ENCODE data around the gene LRIT1.
"Not testable (repeated sequence)": the region's sequence is repeated elsewhere in the genome, so short reads cannot be mapped to it uniquely, and the experiment has no call there.

LRIT1 gene, protein sequence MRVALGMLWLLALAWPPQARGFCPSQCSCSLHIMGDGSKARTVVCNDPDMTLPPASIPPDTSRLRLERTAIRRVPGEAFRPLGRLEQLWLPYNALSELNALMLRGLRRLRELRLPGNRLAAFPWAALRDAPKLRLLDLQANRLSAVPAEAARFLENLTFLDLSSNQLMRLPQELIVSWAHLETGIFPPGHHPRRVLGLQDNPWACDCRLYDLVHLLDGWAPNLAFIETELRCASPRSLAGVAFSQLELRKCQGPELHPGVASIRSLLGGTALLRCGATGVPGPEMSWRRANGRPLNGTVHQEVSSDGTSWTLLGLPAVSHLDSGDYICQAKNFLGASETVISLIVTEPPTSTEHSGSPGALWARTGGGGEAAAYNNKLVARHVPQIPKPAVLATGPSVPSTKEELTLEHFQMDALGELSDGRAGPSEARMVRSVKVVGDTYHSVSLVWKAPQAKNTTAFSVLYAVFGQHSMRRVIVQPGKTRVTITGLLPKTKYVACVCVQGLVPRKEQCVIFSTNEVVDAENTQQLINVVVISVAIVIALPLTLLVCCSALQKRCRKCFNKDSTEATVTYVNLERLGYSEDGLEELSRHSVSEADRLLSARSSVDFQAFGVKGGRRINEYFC

DNA sequence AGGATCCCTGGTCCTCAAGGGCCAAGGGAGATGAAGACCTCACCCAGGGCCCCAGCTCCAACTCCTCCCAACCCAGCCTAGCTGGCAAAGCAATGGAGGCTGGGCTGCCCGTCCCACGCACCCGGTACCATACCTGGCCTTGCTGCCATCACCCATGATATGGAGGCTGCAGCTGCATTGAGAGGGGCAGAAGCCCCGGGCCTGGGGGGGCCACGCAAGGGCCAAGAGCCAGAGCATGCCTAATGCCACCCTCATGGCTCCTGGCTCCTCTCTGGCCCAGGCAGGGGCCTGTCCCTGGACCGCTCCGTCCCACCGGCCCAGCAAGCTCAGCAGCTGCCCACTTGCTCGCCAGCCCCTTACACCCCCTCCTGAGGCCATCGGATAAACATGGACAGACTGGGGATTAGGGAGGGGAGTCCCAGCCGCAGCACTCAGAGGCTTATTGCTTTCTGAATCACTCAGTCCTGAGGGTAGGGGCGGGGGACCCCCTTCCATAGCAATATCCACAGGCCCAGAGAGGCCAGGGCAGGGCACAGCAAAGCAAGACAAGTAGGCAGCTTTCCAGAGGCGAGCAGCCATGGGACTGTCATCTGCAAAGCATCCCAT is at the start of gene LRIT1:
Gene LRIT1 (minus strand): TSS at position 362 of the 606 bp plus-strand sequence. CDS start 107 bp downstream, at position 255.
- no peak for DNase-seq

DNA sequence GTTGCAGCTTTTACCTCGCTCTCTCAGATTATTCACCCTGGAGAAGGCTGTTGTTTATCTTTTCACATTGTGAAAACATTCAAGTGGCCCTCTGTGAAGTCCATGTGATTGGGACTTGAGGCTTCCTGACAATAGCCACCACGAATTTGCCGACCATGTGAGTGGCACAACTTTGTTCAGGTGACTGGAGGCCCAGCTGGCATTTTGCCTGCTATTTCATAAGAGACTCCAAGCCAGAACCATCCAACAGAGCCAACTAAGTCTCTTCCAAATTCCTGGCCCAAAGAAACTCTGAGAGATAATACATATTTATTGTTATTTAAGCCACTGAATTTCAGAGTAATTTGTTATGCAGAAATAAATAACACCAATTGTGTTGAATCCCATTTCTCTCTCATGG is 48.9 kb upstream of the LRIT1 start:
- no peak for DNase-seq

DNA sequence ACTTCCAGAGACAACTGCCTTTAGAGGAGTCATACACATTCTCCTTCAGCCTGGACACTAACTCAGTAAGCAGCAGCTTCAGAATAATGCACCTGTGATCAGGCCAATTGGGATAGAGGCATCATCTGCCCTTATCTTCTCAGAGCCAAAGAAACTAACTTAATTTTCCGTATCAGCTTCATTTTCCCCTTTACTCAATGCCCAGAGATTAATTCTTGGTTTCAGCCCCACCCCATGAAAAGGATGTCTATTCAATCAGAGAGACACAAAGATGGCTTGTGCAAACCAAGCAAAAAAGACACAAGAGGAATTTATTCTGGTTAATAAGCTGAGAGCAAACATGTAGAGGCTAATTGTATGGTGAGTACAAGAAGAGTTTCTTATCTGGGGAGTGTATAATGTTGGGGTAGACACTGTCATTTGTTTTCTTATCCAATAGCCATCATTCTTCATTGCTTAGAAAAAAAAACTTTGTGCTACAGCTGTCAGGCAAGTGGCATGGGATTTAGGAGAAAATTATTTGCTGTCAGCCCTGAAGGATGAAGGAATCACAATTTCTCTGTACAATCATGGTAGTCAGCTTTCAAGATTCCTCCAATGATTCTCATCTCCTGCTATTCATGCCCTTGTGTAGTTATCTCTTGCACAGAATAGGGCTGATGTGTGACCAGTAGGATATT is 48.3 kb upstream of the LRIT1 start:
- no peak for DNase-seq

DNA sequence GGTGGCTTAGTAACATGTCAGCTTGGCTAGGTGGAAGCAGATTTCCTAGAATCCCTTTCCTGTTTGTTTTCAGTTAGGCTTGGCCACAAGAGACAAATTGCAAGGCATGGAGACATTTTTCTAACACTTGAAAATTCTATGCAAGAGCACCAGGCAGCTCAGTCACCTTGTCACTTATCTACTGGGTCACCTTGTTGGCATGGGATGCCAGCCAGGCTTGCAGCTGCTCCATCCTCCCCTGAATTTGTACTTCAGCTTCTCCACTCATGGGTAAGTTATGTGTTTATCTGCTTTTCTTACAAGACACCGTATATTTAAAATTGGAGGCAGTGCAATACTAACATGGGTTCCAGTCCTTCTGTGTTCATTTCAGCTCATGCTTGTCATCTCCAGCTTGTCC is 46.8 kb upstream of the LRIT1 start:
- no peak for DNase-seq

DNA sequence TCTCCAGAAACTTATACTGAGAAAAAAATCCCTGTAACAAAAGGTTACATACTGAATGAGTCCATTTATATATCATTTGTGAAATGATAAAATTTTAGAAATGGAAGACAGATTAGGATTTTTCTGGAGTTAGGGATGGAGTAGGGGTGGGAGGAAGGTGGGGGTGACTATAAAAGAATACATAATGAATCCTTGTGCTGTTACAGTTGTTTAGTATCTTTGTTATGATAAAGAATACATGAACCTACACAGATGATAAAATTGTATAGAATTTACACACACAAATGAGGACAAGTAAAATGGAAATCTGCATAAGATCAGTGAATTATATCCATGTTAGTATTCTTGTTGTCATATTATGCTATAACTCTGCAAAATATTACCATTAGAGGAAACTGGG is 45.3 kb upstream of the LRIT1 start:
- no peak for DNase-seq

DNA sequence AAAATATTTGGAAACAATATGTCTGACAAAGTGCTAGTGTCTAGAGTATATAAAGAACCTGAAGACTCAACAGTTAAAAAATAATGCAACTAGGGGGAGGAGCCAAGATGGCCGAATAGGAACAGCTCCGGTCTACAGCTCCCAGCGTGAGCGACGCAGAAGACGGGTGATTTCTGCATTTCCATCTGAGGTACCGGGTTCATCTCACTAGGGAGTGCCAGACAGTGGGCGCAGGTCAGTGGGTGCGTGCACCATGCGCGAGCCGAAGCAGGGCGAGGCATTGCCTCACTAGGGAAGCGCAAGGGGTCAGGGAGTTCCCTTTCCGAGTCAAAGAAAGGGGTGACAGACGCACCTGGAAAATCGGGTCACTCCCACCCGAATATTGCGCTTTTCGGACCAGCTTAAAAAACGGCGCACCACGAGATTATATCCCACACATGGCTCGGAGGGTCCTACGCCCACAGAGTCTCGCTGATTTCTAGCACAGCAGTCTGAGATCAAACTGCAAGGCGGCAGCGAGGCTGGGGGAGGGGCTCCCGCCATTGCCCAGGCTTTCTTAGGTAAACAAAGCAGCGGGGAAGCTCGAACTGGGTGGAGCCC is 38.6 kb upstream of the LRIT1 start:
- DNase-seq = not testable (repeated sequence)

DNA sequence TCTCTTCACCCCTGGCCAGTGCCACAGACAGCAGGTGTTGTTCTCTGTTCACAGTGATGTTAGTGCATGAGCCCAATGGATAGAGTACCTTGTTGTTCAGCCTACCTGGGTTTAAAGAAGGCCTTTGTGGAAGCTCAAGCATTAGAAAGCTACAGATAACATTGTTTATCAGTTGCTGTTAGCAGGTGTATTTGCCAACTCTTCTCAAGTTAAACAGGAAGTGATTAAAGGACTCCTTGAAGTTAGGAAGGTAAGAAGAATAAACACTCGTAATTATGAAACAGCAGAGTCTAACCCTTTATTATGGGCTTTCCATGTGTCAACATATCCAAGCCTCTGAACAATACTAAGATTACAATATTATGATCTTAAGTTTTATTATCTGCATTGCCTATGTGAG is 29.4 kb upstream of the LRIT1 start:
- no peak for DNase-seq

DNA sequence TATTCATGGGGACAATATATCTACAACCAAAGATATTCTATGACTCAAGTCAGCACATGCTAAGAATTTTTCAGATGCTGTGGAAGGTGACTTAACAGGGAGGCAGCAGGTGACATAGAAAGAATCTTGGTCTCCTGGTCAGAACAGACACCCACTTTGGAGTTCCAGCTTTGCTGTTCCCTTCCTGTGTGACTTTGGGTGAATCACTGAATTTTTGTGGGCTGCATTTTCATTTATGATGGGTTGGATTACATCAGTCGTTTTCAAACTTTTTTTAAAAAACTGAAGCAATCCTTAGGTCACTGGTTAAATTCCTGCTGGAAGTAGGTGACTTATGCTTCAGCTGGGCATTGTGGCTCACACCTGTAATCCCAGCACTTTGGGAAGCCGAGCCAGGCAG is 28.4 kb upstream of the LRIT1 start:
- DNase-seq = no peak

DNA sequence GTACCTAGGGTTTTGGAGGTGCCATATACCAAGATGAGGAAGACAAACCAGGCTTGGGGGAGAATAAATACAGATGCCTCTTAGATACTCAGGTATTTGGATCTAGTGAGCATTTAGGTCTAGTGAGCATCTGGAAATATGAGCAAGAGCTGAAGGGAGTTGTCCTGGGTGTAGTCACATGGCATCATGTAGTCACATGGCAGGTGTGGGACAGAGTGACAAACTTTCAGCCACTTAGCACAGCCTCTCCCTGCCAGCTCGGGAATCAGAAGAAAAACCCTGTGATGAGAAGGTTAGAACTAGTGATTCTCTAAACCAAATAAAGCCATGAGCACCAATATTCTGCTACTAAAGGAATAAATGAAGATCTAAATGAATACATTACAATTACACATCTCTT is 27.8 kb upstream of the LRIT1 start:
- no peak for DNase-seq

DNA sequence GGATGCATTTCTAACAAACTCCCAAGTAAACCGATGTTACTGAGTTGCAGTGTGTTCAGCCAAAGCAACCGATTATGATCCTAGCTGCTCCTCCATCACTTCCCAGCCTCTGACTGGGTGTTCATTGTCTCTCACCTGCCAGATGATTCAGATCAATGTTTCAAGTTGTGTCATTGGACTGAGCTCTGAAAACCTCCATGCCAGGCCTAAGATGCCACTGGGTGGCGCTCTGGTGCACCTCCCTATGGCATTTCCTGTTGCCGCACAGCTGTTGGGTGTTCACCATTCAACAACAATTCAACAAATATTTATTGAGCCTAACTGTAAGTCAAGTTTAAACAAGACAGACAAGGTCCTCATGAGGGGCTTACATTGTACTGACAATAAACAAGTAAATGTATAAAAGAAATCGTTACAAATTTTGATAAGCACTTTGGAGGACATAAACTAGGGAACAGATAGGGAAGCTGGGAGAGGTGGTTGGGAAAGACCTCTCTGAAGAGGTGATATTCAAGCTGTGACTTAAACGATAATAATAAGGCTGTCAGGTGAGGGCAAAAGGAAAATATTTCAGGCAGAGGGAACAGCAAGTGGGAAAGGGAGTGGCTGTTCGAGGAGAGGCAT is 26.3 kb upstream of the LRIT1 start:
- DNase-seq = peak; percentile 18 to 53

DNA sequence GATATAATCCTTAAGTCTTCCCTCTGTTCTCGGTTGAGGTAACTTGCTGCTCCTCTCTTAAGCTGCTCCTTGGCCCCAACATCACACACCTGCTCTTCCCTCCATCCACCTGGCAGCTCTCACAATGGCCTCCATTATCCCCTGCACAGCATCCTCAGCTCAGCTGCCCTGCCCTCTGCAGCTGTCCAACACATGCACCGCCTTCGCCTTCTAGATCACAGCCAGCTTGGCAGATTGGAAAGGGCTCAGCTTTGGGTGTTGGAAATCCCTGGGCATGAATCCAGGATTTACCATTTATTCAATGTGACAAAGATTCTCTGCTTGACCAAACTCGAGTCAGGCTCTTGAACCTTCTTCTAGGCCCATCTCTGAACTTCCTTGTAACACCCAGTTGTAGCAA is 24.1 kb upstream of the LRIT1 start:
- no peak for DNase-seq

DNA sequence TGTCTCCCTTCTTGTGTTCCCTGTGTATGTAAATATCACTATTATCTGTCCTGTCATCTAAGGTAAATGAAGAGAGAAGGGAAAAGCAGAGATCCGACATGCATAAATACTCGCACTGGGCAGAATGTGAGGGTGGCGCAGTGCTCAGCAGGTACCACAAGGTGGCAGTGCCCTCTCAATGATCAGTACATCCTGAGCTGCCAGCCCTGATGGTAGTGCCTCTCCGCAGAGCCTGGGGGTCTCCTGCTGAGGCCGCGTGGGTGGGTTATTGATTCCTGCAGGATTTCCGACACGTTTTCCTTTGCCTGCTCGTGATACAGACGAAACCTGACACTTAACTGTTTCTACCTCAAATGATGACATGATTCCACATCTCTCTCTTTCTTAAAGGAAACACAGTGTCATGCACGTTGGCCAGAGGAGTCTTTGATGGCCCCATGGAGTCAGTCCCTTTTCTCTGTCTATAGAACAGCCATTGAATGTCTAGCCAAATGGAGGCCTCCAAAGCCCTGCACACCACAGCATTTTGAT is 23.3 kb upstream of the LRIT1 start:
- DNase-seq = peak; percentile 19 to 74

DNA sequence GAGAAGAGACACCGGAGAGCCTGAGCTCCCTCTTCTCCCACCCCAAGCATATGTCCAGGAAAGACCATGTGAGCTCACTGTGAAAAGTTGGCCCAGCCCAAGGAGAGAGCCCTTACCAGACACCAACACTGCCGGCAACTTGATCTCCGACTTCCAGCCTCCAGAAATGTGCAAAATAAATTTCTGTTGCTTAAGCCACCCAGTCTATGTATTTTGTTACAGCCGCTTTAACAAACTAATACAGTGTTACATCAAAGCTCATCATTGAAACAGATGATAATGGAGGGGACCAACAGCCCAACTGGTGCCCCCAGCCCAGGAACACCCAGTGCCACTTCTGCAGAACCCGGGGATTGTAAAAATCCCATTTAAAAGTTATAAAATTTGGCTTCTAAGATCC is 22.4 kb upstream of the LRIT1 start:
- DNase-seq = no peak

DNA sequence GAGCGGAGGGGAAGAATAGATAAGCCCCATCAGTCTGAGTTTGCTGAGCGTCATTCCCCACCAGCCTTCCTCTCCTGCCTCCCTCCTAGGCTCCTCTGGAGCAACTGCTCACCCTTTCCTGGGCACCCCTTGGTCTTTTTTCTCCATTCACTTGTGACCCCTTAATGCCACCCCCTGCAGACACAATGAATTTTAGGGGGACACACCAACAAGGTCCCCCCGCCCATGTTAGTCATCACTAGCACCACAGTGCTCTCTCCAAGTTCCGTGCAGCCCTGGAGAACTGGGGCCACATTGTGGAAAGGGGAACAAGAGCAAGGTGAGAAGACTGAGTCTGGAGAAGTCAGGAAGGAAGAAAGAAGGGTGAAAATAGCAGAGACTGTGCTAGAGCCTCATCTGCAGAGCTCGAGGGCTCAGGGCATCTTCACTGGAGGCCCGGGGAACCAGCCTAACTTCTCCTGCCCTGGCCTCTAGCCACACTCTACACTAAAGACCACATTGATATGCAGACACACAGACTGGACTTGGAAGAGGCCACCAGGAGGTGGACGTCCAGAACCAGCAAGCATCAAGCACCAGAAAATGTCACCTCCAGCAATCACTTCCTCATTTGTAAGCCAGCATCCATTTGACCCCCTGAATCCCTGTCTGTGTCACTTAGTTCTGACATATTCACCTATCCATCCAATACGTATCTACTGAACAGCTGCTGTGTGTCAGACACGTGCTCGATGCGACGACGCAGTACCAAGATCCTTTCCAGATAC is 21.0 kb upstream of the LRIT1 start:
- DNase-seq = no peak

DNA sequence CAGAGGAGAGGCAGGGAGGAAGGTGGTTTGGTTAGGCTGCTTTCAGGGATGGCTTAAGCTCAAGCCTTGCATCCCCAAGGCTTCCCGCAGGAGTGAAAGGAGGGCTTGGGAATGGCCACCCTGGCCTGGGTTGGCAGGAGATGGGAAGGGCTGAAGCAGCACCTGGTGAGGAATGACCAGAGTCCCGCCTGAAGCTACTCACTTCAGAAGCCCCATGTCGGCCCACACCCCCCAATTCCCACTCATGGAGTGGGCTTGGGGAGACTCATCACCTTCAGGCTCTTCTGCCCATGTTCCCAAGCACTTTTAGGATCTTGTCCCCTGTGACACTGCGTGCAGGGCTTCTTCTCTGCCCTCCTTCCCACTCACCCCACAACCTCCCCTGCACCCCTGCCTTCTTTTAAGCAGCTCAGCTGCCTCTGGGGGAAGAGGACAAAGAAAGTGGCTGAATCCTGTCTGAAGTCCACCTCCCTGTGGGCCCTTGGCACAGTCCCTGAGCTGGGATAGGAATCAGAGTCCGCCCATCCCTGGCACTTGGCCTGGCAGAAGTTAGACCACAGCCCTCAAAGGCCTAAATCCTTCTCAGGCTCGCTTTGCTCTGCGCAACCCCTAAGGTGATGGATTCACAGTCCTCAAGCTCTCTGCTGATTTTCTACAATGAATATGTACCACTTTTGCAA is 20.0 kb upstream of the LRIT1 start:
- DNase-seq = no peak

DNA sequence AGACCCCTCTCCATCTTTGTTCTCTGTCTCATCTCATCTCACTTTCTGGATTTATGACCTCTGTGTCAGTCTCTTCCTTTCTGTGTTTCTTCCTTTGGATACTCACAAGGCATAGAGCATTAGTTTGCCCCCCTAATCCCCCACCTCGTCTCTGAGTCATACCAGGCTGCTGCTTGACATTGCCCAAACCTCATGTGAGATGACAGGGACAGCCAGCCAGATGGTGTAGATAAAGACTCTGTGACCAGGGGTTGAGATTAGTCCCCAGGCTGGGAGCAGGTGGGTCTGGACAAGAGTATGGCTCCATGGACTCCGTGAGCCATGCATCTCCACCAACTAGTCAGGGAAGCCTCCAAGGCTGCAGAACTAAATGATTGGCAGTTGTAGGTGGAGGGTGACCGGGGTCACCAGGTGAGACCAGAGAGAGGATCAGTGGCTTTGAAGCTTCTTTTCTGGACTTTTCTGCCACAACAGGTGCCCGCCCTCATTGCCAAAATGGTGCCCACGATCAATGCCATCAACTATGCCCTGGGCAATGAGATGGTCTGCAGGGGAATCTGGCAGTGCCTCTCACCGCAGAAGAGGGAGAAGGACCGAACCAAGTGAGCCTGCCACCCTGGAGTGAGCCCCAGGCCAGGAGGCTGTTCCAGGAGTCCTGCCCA is 16.8 kb upstream of the LRIT1 start:
- no peak for DNase-seq

DNA sequence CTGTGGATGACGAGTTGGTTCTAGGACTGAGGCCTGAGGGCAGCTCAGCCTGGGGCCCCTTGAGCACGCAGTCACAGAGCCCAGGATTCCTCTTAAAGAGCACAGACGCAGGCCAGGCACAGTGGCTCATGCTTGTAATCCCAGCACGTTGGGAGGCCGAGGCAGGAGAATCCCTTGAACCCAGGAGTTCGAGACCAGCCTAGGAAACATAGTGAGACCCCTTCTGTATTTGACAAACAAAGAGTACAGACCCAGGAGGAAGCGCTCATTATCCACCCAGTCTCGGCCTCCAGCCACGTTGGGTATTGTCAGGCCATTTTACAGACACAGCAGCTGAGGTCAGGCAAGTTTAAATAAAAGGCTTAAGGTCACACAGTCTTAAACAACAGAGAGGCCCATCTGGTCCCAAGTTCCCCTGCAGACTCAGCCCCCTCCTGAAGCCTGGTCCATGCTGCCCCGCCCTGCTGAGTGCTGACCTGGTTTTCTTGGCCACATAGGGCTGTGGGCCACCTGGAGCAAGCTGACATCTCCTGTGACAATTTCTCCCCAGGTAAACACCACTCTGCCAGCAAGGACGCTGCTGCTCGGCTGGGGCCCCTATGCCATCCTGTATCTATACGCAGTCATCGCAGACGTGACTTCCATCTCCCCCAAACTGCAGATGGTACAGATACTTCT is 16.1 kb upstream of the LRIT1 start:
- DNase-seq = no peak

DNA sequence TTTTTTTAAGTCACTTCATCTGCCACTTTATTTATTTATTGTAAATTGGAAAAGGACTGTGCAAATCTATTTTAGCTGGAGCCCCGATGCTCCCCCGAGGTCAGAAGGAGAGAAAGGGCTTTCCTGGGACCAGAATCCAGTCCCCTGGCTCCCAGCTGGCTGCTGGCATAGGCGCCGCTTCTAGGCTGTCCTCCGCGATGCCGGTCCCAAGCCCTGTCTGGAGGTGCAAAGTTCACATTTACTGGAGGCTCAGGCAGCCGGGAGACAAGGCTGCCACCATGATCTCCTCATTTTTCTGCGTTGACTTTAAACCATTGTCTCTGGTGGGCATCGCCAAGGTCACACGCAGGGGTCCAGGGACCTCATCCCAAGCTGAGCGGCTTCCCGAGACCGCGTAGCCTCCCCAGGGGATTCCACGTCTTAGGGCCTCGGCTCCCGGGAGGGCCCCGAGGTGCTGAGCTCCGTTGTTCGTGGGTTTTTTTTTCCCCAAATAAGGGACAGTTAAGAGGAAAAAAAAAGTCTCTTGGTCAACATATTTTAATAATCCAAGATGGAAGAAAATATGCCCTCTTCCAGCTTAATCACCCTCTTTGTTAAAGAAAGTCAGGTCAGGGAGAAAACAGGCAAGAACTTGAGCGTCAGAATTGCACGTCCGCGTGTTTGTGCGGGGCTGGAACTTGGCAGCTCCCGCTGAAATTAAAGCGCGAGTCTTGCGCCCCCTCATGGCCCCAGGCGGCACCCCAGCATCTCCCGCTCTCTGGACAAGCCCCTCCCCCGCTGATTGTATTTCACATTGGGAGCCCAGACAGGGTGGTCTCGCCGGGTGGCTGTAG is 15.4 kb upstream of the LRIT1 start:
- DNase-seq = peak in 1 of 2 donors; percentile 14
